H1 (cell line): ENCODE results near the gene SMARCA2. TPM values are rescaled to one million over a fixed set of nuclear protein-coding genes. Genes with fewer than 3 reads are reported as not detected.
A peak's percentile ranks its signal among the peaks of the same experiment; 100 is the strongest.

ENCODE experiments used
- CTCF ChIA-PET: fragments of 300-600 bp; sonication (Branson Sonifier 250); formaldehyde crosslinking; loops from one replicate; lab custom pipeline; 2021; ENCODE audit not compliant: partially characterized antibody; lab: Charles Lee
- POLR2A ChIA-PET: fragments of 300-600 bp; sonication (Branson Sonifier 250); formaldehyde crosslinking; loops from one replicate; lab custom pipeline; 2021; ENCODE audit warnings: inconsistent platforms; ENCODE audit not compliant: partially characterized antibody; lab: Charles Lee
- DNase-seq, 2 experiments: peaks; one replicate each; pipeline versions ENCODE4 v3.0.0 to v3.0.0-alpha.2; 2010 to 2022; ENCODE audit warnings: low spot score in 2 of 2, low read depth in 1 of 2, mixed read lengths in 1 of 2
- FAIRE-seq: peaks from 2 replicates; lab custom pipeline; 2011; peaks lifted over from hg19 to GRCh38; lab: Jason Lieb, UNC
- H2AFZ ChIP-seq: 2 replicates; pipeline ENCODE4 v1.8.1; 2012; ENCODE audit warnings: low read length, inconsistent platforms
- H2AK5ac ChIP-seq: 2 replicates; pipeline ENCODE4 v1.6.1; 2013; ENCODE audit warnings: low read depth, low read length
- H2BK120ac ChIP-seq: replicated peaks from 2 replicates; pipeline ENCODE3; 2013; ENCODE audit warnings: low read depth, low read length, inconsistent platforms
- H2BK12ac ChIP-seq: 2 replicates; pipeline ENCODE4 v1.6.1; 2013; ENCODE audit warnings: low read depth, low read length
- H2BK15ac ChIP-seq: 2 replicates; pipeline ENCODE4 v1.6.1; 2013; ENCODE audit warnings: low read length
- H2BK20ac ChIP-seq: 2 replicates; pipeline ENCODE4 v1.6.1; 2013; ENCODE audit warnings: low read length
- H2BK5ac ChIP-seq: 2 replicates; pipeline ENCODE4 v1.6.1; 2013; ENCODE audit warnings: low read depth, low read length
- H3K14ac ChIP-seq: 2 replicates; pipeline ENCODE4 v1.6.1; 2013; ENCODE audit warnings: inconsistent platforms; ENCODE audit not compliant: insufficient read length
- H3K18ac ChIP-seq: 2 replicates; pipeline ENCODE4 v1.6.1; 2013; ENCODE audit warnings: low read length; ENCODE audit errors: extremely low read depth
- H3K23ac ChIP-seq: 2 replicates; pipeline ENCODE4 v1.6.1; 2013; ENCODE audit warnings: inconsistent platforms; ENCODE audit not compliant: insufficient read length
- H3K23me2 ChIP-seq: 2 replicates; pipeline ENCODE4 v1.6.1; 2013; ENCODE audit warnings: low read depth, low read length
- H3K27ac ChIP-seq: 2 replicates; pipeline ENCODE4 v1.6.1; 2011; ENCODE audit warnings: low read depth, low read length, inconsistent platforms
- H3K27me3 ChIP-seq, 4 experiments: replicated peaks in 1 of 4; 1 replicate in 1 of 4; 2 replicates in 3 of 4; pipeline versions ENCODE4 v1.6.1 to v1.8.1; 2011 to 2013; ENCODE audit warnings: low read length in 3 of 4, mild to moderate bottlenecking in 3 of 4, inconsistent platforms in 2 of 4, mixed read lengths in 2 of 4, moderate library complexity in 1 of 4; ENCODE audit not compliant: control insufficient read depth in 3 of 4, insufficient read depth in 3 of 4; ENCODE audit errors: extremely low read depth in 1 of 4
- H3K36me3 ChIP-seq, 4 experiments: 2 replicates each; pipeline versions ENCODE4 v1.6.1 to v1.8.1; 2011 to 2013; ENCODE audit warnings: mild to moderate bottlenecking in 4 of 4, low read length in 3 of 4, moderate library complexity in 2 of 4, control low read depth in 1 of 4, inconsistent platforms in 1 of 4; ENCODE audit not compliant: insufficient read depth in 4 of 4, control insufficient read depth in 2 of 4
- H3K4ac ChIP-seq: replicated peaks from 2 replicates; pipeline ENCODE3; 2013; ENCODE audit warnings: low read length, low read depth, mixed read lengths, inconsistent platforms; ENCODE audit not compliant: insufficient read length
- H3K4me1 ChIP-seq, 4 experiments: replicated peaks in 1 of 4; 1 replicate in 1 of 4; 2 replicates in 3 of 4; pipeline versions ENCODE4 v1.6.1 to v1.8.1; 2011 to 2013; ENCODE audit warnings: low read length in 3 of 4, inconsistent platforms in 2 of 4, mixed read lengths in 1 of 4; ENCODE audit not compliant: insufficient read depth in 4 of 4, control insufficient read depth in 3 of 4
- H3K4me2 ChIP-seq, 2 experiments: 2 replicates each; pipeline versions ENCODE4 v1.6.1 to v1.8.1; 2011 to 2013; ENCODE audit warnings: low read depth in 2 of 2, low read length in 2 of 2, control low read depth in 1 of 2, inconsistent platforms in 1 of 2, mild to moderate bottlenecking in 1 of 2; ENCODE audit not compliant: insufficient read depth in 1 of 2
- H3K4me3 ChIP-seq, 4 experiments: fragments of 200-600, 300-600 bp in 1 of 4; sonication (generic), shearing (Covaris generic), sonication (Bioruptor Twin) in 1 of 4; 2 replicates each; pipeline versions ENCODE4 v1.5.1 to v1.8.1; 2011 to 2016; ENCODE audit warnings: low read length in 4 of 4, low read depth in 3 of 4, control low read depth in 2 of 4, inconsistent platforms in 2 of 4, mild to moderate bottlenecking in 2 of 4, mixed read lengths in 1 of 4, moderate library complexity in 1 of 4; ENCODE audit not compliant: insufficient read depth in 2 of 4; ENCODE audit errors: extremely low read depth in 1 of 4
- H3K56ac ChIP-seq: replicated peaks from 2 replicates; pipeline ENCODE3; 2013; ENCODE audit warnings: low read depth, mild to moderate bottlenecking, mixed read lengths, low read length, inconsistent platforms; ENCODE audit not compliant: insufficient read length
- H3K79me1 ChIP-seq: 2 replicates; pipeline ENCODE4 v1.6.1; 2013; ENCODE audit warnings: low read depth, low read length, control low read depth
- H3K79me2 ChIP-seq, 2 experiments: 2 replicates each; pipeline versions ENCODE4 v1.6.1 to v1.8.1; 2012 to 2013; ENCODE audit warnings: low read length in 2 of 2, mild to moderate bottlenecking in 2 of 2, inconsistent platforms in 1 of 2; ENCODE audit not compliant: insufficient read depth in 2 of 2, control insufficient read depth in 1 of 2
- H3K9ac ChIP-seq, 4 experiments: replicated peaks in 1 of 4; 1 replicate in 1 of 4; 2 replicates in 3 of 4; pipeline versions ENCODE4 v1.6.1 to v1.8.1; 2011 to 2013; ENCODE audit warnings: low read depth in 3 of 4, low read length in 3 of 4, control low read depth in 2 of 4, mild to moderate bottlenecking in 2 of 4, moderate library complexity in 2 of 4, inconsistent platforms in 1 of 4; ENCODE audit errors: extremely low read depth in 1 of 4
- H3K9me3 ChIP-seq, 2 experiments: 2 replicates each; pipeline versions ENCODE4 v1.6.1 to v1.8.1; 2012 to 2013; ENCODE audit warnings: mild to moderate bottlenecking in 2 of 2, moderate library complexity in 2 of 2, control low read depth in 1 of 2, inconsistent platforms in 1 of 2, low read depth in 1 of 2, low read length in 1 of 2, mixed read lengths in 1 of 2; ENCODE audit not compliant: insufficient read depth in 2 of 2
- H4K20me1 ChIP-seq, 2 experiments: replicated peaks in 1 of 2; 2 replicates each; pipeline versions ENCODE3 to v1.8.1; 2011 to 2013; ENCODE audit warnings: inconsistent platforms in 2 of 2, low read length in 2 of 2, mild to moderate bottlenecking in 1 of 2; ENCODE audit not compliant: insufficient read depth in 2 of 2, control insufficient read depth in 1 of 2
- H4K5ac ChIP-seq: 2 replicates; pipeline ENCODE4 v1.6.1; 2013; ENCODE audit warnings: low read length, low read depth, mixed read lengths, inconsistent platforms; ENCODE audit not compliant: insufficient read length
- H4K8ac ChIP-seq: 2 replicates; pipeline ENCODE4 v1.8.0; 2013; ENCODE audit warnings: mild to moderate bottlenecking, moderate library complexity, low read length, inconsistent platforms; ENCODE audit not compliant: insufficient read depth; ENCODE audit errors: extremely low read depth
- H4K91ac ChIP-seq: replicated peaks from 2 replicates; pipeline ENCODE3; 2013; ENCODE audit warnings: low read length, mixed read lengths, inconsistent platforms; ENCODE audit not compliant: insufficient read length
- CTBP2 ChIP-seq: IDR thresholded peaks from 2 replicates; pipeline ENCODE4 v1.7.0; 2011; ENCODE audit warnings: borderline replicate concordance, mild to moderate bottlenecking, moderate library complexity, mixed read lengths, low read length; ENCODE audit not compliant: insufficient read depth, insufficient read length
- YY1 ChIP-seq: IDR thresholded peaks from 2 replicates; pipeline ENCODE4 v1.6.1; 2011; ENCODE audit warnings: low read depth, mild to moderate bottlenecking, low read length
- WGBS, 2 experiments: shearing (Covaris generic) in 1 of 2; methylation state at CpG; one replicate each; pipeline versions ENCODE4 v1.1.6 to v1.1.7; 2013 to 2015; ENCODE audit warnings: low lambda C conversion rate in 2 of 2, mixed read lengths in 2 of 2, inconsistent platforms in 1 of 2, low coverage in 1 of 2, missing lambda C conversion rate in 1 of 2; ENCODE audit not compliant: insufficient replicate concordance in 2 of 2, insufficient coverage in 1 of 2, insufficient read length in 1 of 2; ENCODE audit errors: extremely low coverage in 1 of 2, missing lambda C conversion rate in 1 of 2; 5-methylcytosine and 5-hydroxymethylcytosine counted together
- polyA plus RNA-seq, 7 experiments: library from polyadenylated mRNA; depleted of rRNA in 3 of 7; stranded (reverse) in 5 of 7; unstranded in 2 of 7; fragments of >200 nt in 5 of 7; fragments of 200-250 nt in 2 of 7; gene quantifications; 1 replicate in 5 of 7; 2 replicates in 1 of 7; 4 replicates in 1 of 7; pipeline versions ENCODE4 v1.2.1 to v1.2.3, GENCODE V29; 2011 to 2013; ENCODE audit warnings: missing spikeins in 2 of 7, mixed read lengths in 2 of 7
- total RNA-seq: library from RNA; stranded (reverse); fragmentation: NEBNext Ultra II Directional; extraction: Animal tissue kit (Norgen Biotek cat#: 25700); gene quantifications from 2 replicates; pipeline ENCODE4 v1.2.1, GENCODE V29; 2021
- TF ChIP-seq, protein P1 (sequence below), 3 experiments: IDR thresholded peaks; 1 replicate in 2 of 3; 2 replicates in 1 of 3; pipeline versions ENCODE4 v1.5.1 to v1.6.1; 2011; ENCODE audit warnings: low read length in 3 of 3, mild to moderate bottlenecking in 3 of 3, inconsistent platforms in 2 of 3, low read depth in 1 of 3, moderate library complexity in 1 of 3; ENCODE audit not compliant: insufficient read depth in 1 of 3; ENCODE audit errors: control extremely low read depth in 1 of 3

Gene SMARCA2
- total and polyA plus RNA-seq, 2 of the 8 experiments (the other 6 are each of a cell fraction or from before 2014, with no cell fraction given), result 6.3 to 21.7 TPM

DNA sequence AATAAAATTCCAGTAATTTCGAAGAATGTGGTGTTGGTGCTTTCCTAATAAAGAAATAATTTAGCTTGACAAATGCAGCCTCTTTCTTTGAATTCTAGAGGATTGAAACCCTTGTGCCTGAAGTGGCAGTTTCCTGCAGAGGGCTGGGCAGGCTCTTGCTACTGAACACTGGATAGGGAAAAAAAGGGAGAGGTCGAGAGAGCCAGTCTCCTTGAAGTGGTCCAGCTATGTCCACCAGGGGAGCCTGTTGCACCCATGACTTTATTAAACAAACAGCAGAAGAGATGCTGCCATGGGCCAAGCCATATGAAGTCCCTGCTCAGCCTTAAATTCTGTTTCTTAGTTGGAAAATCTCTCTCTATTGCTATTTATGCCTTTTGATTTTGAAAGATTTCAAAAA lies 178.4 kb downstream of the SMARCA2 start:
- no peak for DNase-seq
- H2BK5ac ChIP-seq, result no peak overlapping the region
- H3K4me2 ChIP-seq, result no peak overlapping the region
- no peaks in the 10 kb centered on the region for H3K36me3 ChIP-seq
- H3K23ac ChIP-seq, result no peak overlapping the region
- no peaks in the 10 kb centered on the region for H3K27me3 ChIP-seq
- no peaks in the 10 kb centered on the region for H3K23me2 ChIP-seq
- H2BK20ac ChIP-seq, result no peak overlapping the region
- TF ChIP-seq CTBP2, result no peak
- TF ChIP-seq, protein P1, sequence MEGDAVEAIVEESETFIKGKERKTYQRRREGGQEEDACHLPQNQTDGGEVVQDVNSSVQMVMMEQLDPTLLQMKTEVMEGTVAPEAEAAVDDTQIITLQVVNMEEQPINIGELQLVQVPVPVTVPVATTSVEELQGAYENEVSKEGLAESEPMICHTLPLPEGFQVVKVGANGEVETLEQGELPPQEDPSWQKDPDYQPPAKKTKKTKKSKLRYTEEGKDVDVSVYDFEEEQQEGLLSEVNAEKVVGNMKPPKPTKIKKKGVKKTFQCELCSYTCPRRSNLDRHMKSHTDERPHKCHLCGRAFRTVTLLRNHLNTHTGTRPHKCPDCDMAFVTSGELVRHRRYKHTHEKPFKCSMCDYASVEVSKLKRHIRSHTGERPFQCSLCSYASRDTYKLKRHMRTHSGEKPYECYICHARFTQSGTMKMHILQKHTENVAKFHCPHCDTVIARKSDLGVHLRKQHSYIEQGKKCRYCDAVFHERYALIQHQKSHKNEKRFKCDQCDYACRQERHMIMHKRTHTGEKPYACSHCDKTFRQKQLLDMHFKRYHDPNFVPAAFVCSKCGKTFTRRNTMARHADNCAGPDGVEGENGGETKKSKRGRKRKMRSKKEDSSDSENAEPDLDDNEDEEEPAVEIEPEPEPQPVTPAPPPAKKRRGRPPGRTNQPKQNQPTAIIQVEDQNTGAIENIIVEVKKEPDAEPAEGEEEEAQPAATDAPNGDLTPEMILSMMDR (IDR thresholded peaks at IDR 0.05; ENCODE audit: control extremely low read depth in 1 of 3, insufficient read depth in 1 of 3, low read depth in 1 of 3, low read length in 3 of 3), result peak in 1 of 3 experiments; percentile 23; a peak in 1 of 4 replicates
- TF ChIP-seq YY1, result no peak
- no peak overlapping the region for H3K4me3 ChIP-seq
- no peak overlapping the region for H3K27ac ChIP-seq
- no peaks in the 10 kb centered on the region for H3K79me2 ChIP-seq
- H4K91ac ChIP-seq, result no peak overlapping the region
- no peak overlapping the region for H2AK5ac ChIP-seq
- POLR2A ChIA-PET, result no interaction called here
- H3K14ac ChIP-seq, result no peak overlapping the region
- FAIRE-seq, result no peak
- no peak overlapping the region for H2BK120ac ChIP-seq
- H3K9ac ChIP-seq, result no peak overlapping the region
- 74% methylated on average over 2 of the region's 2 CpGs; no CpG with 5 or more reads in 1 of the 2 experiments for WGBS, 2 experiments
- H4K8ac ChIP-seq, result no peak overlapping the region
- no peak overlapping the region for H2BK15ac ChIP-seq
- no peaks in the 10 kb centered on the region for H4K20me1 ChIP-seq
- no peak overlapping the region for H2AFZ ChIP-seq
- H3K4ac ChIP-seq, result no peak overlapping the region
- no peak overlapping the region for H4K5ac ChIP-seq
- H3K79me1 ChIP-seq, result no peaks in the 10 kb centered on the region
- no peak overlapping the region for H3K18ac ChIP-seq
- H3K9me3 ChIP-seq, result no peaks in the 10 kb centered on the region
- H3K56ac ChIP-seq, result no peak overlapping the region
- H2BK12ac ChIP-seq, result no peak overlapping the region
- CTCF ChIA-PET, result interaction anchor here (0.6 to 3.9 kb wide), 7 partner anchors 11 to 102 kb away, joined by 3 to 21 read pairs (median 3); no protein-coding TSS in a partner anchor
- peaks cover 0 to 2% (median 0%) of the 10 kb centered on the region in 4 experiments; a peak in 3 of 7 replicates for H3K4me1 ChIP-seq
